Stimulated activated CD8-positive, alpha-beta memory T cell treated with anti-CD3 and anti-CD28 coated beads, Interleukin-15, amount 100 ng/mL, for 1 hour (primary cell): ENCODE data around the gene NAMPT.

Source experiments
- DNase-seq: peaks from one replicate; pipeline ENCODE4 v3.0.0-alpha.2; 2020; ENCODE audit warnings: low read depth

The NAMPT gene

GRCh38 chr7:106273009-106273668, 11.6 kb downstream of the NAMPT start:
- no peak for DNase-seq

- no peak for DNase-seq
These were observed 14.4 kb downstream of the NAMPT start for GRCh38 chr7:106270122-106270977.

- no peak for DNase-seq
These were observed 15.4 kb downstream of the NAMPT start for GRCh38 chr7:106269254-106269961.

GRCh38 chr7:106265133-106265532, 19.6 kb downstream of the NAMPT start:
- no peak for DNase-seq

- no peak for DNase-seq
These were observed 22.4 kb downstream of the NAMPT start for GRCh38 chr7:106262221-106262881.

GRCh38 chr7:106260136-106260561, 24.6 kb downstream of the NAMPT start:
- DNase-seq, result no peak

- DNase-seq, result no peak
These were observed 26.0 kb downstream of the NAMPT start for GRCh38 chr7:106258789-106259188.

GRCh38 chr7:106257752-106258151, 27.0 kb downstream of the NAMPT start:
- no peak for DNase-seq

- no peak for DNase-seq
These were observed 28.6 kb downstream of the NAMPT start for GRCh38 chr7:106256144-106256543.

- no peak for DNase-seq
These were observed 29.5 kb downstream of the NAMPT start for GRCh38 chr7:106255246-106255645.

- DNase-seq, result no peak
These were observed 30.2 kb downstream of the NAMPT start for GRCh38 chr7:106254525-106255116.

- no peak for DNase-seq
These were observed 32.2 kb downstream of the NAMPT start for GRCh38 chr7:106252568-106252967.

- no peak for DNase-seq
These were observed 35.3 kb downstream of the NAMPT start for GRCh38 chr7:106249488-106249887.

GRCh38 chr7:106248600-106248999, 36.2 kb downstream of the NAMPT start:
- DNase-seq, result no peak

- no peak for DNase-seq
These were observed 36.9 kb downstream of the NAMPT start for GRCh38 chr7:106247841-106248240.

GRCh38 chr7:106246902-106247711, 37.7 kb downstream of the NAMPT start:
- no peak for DNase-seq

- no peak for DNase-seq
These were observed 40.9 kb downstream of the NAMPT start for GRCh38 chr7:106243893-106244292.

GRCh38 chr7:106239406-106239805, 45.4 kb downstream of the NAMPT start:
- DNase-seq, result no peak

- no peak for DNase-seq
These were observed 46.0 kb downstream of the NAMPT start for GRCh38 chr7:106238830-106239229.

GRCh38 chr7:106236065-106236464, 48.7 kb downstream of the NAMPT start:
- DNase-seq, result no peak

GRCh38 chr7:106234425-106234824, 50.4 kb downstream of the NAMPT start:
- no peak for DNase-seq
